Smooth muscle cell (in vitro differentiated cells): ENCODE data around the gene NPAS3. TPM values are rescaled to one million over a fixed set of nuclear protein-coding genes. Genes with fewer than 3 reads are reported as not detected.

ENCODE experiments used
- DNase-seq: peaks from one replicate; lab custom pipeline; 2025; ENCODE audit not compliant: unreplicated experiment; lab: John Stamatoyannopoulos, UW
- H2AFZ ChIP-seq: fragments of 200-600 bp; sonication (generic); 2 replicates; pipeline ENCODE4 v1.6.0; 2016; ENCODE audit warnings: antibody characterized with exemption, low read depth, mild to moderate bottlenecking
- H3F3A ChIP-seq: fragments of 200-600 bp; sonication (generic); 2 replicates; pipeline ENCODE4 v1.6.0; 2017; ENCODE audit warnings: antibody characterized with exemption, low read depth
- H3K27ac ChIP-seq: fragments of 200-600 bp; sonication (generic); 2 replicates; pipeline ENCODE4 v1.5.1; 2016; ENCODE audit warnings: low read depth, mild to moderate bottlenecking
- H3K27me3 ChIP-seq: fragments of 200-600 bp; sonication (generic); 2 replicates; pipeline ENCODE4 v1.6.1; 2016; ENCODE audit warnings: low read depth, mild to moderate bottlenecking
- H3K36me3 ChIP-seq: fragments of 200-600 bp; sonication (generic); 2 replicates; pipeline ENCODE4 v1.5.1; 2016; ENCODE audit warnings: low read depth
- H3K4me1 ChIP-seq: fragments of 200-600 bp; sonication (generic); 2 replicates; pipeline ENCODE4 v1.5.1; 2016; ENCODE audit warnings: low read depth
- H3K4me2 ChIP-seq: fragments of 200-600 bp; sonication (generic); 2 replicates; pipeline ENCODE4 v1.6.0; 2016; ENCODE audit warnings: mild to moderate bottlenecking
- H3K4me3 ChIP-seq: fragments of 200-600 bp; sonication (generic); 2 replicates; pipeline ENCODE4 v1.5.1; 2016; ENCODE audit warnings: mild to moderate bottlenecking
- H3K79me2 ChIP-seq: fragments of 200-600 bp; sonication (generic); 2 replicates; pipeline ENCODE4 v1.6.0; 2016; ENCODE audit warnings: low read depth, mild to moderate bottlenecking
- H3K9ac ChIP-seq: fragments of 200-600 bp; sonication (generic); 2 replicates; pipeline ENCODE4 v1.6.0; 2016; ENCODE audit warnings: low read depth
- H3K9me3 ChIP-seq: fragments of 200-600 bp; sonication (generic); replicated peaks from 2 replicates; pipeline ENCODE4 v1.5.1; 2016; ENCODE audit warnings: low read depth
- H4K20me1 ChIP-seq: fragments of 200-600 bp; sonication (generic); 2 replicates; pipeline ENCODE4 v1.6.0; 2016; ENCODE audit warnings: low read depth
- WGBS: methylation state at CpG from one replicate; pipeline ENCODE4 v1.1.7; 2016; ENCODE audit warnings: low lambda C conversion rate; 5-methylcytosine and 5-hydroxymethylcytosine counted together
- polyA plus RNA-seq: library from polyadenylated mRNA; unstranded; fragments of >200 nt; fragmentation: Nextera tagmentation; extraction: Ambion mirVana; gene quantifications from 2 replicates; pipeline ENCODE4 v1.2.1, GENCODE V29; 2016
- total RNA-seq: library from RNA; depleted of rRNA; stranded (reverse); fragments of >200 nt; gene quantifications from 2 replicates; pipeline ENCODE4 v1.2.3, GENCODE V29; 2014
- TF ChIP-seq, protein P1 (sequence below): fragments of 200-600 bp; sonication (generic); IDR thresholded peaks from 2 replicates; pipeline ENCODE4 v1.5.1; 2017; ENCODE audit warnings: borderline replicate concordance, mild to moderate bottlenecking, antibody characterized with exemption; ENCODE audit not compliant: insufficient read depth, poor library complexity, severe bottlenecking

The NPAS3 gene
- total and polyA plus RNA-seq, 2 experiments from 2014 or later, result 0.79 to 2.0 TPM

DNA sequence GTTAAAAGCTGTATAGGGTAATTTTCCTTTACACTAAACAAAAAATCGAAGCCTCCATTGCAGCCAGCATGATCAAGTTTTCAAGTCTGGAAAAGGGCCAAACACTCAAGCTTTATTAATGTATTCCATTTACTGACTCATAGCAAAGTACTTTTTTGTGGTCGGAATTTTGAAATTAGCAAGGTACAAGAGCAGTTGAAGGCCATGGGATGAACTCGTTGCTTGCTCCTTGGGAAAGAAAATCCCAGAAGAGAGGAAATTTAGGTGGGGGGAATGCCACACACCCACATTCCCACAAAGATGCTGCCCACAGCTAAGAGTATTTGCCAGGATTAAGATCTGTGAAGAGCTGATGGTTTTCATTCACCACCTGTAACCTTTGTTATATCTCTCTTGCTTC, 678.5 kb downstream of the NPAS3 start:
- no peak overlapping the region for H2AFZ ChIP-seq
- peak overlapping the region; percentile 40 for H3K4me2 ChIP-seq
- H3K27ac ChIP-seq, result no peak overlapping the region
- H3F3A ChIP-seq, result no peaks in the 10 kb centered on the region
- H3K36me3 ChIP-seq, result no peaks in the 10 kb centered on the region
- H3K27me3 ChIP-seq, result no peaks in the 10 kb centered on the region
- no peak for DNase-seq
- no peaks in the 10 kb centered on the region for H4K20me1 ChIP-seq
- no peaks in the 10 kb centered on the region for H3K79me2 ChIP-seq
- H3K4me1 ChIP-seq, result peaks cover 12% of the 10 kb centered on the region
- no peaks in the 10 kb centered on the region for H3K9me3 ChIP-seq
- WGBS, result 34% methylated on average over 3 of the region's 3 CpGs
- no peak overlapping the region for H3K9ac ChIP-seq
- H3K4me3 ChIP-seq, result no peak overlapping the region
- TF ChIP-seq, protein P1, sequence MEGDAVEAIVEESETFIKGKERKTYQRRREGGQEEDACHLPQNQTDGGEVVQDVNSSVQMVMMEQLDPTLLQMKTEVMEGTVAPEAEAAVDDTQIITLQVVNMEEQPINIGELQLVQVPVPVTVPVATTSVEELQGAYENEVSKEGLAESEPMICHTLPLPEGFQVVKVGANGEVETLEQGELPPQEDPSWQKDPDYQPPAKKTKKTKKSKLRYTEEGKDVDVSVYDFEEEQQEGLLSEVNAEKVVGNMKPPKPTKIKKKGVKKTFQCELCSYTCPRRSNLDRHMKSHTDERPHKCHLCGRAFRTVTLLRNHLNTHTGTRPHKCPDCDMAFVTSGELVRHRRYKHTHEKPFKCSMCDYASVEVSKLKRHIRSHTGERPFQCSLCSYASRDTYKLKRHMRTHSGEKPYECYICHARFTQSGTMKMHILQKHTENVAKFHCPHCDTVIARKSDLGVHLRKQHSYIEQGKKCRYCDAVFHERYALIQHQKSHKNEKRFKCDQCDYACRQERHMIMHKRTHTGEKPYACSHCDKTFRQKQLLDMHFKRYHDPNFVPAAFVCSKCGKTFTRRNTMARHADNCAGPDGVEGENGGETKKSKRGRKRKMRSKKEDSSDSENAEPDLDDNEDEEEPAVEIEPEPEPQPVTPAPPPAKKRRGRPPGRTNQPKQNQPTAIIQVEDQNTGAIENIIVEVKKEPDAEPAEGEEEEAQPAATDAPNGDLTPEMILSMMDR, result no peak

DNA sequence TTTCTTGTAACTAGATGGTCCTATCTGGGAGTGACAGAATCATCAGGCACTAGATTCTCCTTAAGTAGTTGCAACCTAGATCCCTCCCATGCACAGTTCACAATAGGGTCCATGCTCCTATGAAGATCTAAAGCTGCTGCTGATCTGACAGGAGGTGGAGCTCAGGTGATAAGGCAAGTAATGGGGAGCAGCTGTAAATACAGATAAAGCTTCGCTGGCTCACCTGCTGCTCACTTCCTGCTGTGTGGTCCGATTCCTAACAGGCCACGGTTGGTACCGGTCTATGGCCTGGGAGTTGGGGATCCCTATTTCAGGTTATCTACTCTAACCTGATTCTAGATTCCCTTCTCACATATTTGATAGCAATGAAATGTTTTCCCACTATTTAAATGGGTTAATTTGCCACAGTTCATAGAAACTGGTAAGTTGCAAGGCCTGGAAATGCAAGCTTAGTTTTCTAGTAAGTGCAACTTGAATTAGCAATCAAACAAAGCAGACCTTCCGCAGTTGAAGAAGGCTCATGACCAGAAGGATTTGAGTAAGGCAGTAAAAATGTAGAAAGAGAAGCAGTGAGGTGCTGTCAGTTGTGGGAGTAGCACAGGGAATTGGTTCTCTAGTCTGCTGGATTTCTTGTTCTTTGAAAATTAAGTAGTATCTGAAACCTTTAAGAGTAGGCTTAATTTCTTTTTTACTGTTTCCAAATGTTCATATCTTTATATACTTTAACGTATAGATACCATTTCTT, 679.9 kb downstream of the NPAS3 start:
- no peak overlapping the region for H2AFZ ChIP-seq
- H3K27ac ChIP-seq, result no peak overlapping the region
- peaks cover 6% of the 10 kb centered on the region for H3K4me1 ChIP-seq
- TF ChIP-seq, protein P1, result no peak
- H3F3A ChIP-seq, result no peaks in the 10 kb centered on the region
- DNase-seq, result no peak
- H3K4me3 ChIP-seq, result no peak overlapping the region
- no peak overlapping the region for H3K9ac ChIP-seq
- H3K79me2 ChIP-seq, result no peaks in the 10 kb centered on the region
- H3K4me2 ChIP-seq, result no peak overlapping the region
- H4K20me1 ChIP-seq, result no peaks in the 10 kb centered on the region
- H3K36me3 ChIP-seq, result no peaks in the 10 kb centered on the region
- no peaks in the 10 kb centered on the region for H3K9me3 ChIP-seq
- WGBS, result 74% methylated on average over 6 of the region's 6 CpGs
- no peaks in the 10 kb centered on the region for H3K27me3 ChIP-seq

DNA sequence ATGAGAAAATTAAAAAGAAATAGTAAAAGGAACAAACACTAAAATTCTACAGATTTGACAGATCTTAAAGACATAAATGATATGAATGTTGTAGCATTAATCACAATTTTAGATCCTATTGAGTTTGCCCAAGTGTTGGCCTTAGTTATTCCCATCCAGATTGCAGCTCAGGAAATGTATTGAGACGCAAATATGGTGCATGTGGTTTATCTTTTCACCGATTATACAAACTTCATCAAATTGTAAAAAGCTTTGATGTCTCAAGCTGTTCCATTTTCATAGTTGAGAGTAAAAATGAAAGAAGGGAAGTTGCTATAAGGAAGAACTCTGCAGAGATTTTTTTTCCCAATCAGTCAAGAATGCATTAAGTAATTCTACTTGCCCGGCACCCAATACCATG, 683.8 kb downstream of the NPAS3 start:
- Histone ChIP-seq H2AFZ (no peak overlapping the region), H3K9me3 (no peaks in the 10 kb centered on the region), H3K4me1 (peaks cover 6% of the 10 kb centered on the region), H4K20me1 (no peaks in the 10 kb centered on the region), H3K36me3 (no peaks in the 10 kb centered on the region), H3K79me2 (no peaks in the 10 kb centered on the region), H3K4me3 (no peak overlapping the region), H3K9ac (no peak overlapping the region), H3F3A (no peaks in the 10 kb centered on the region), H3K27ac (no peak overlapping the region), H3K27me3 (no peaks in the 10 kb centered on the region), H3K4me2 (no peak overlapping the region)
- 95% methylated on average over 3 of the region's 3 CpGs for WGBS
- DNase-seq, result no peak
- TF ChIP-seq, protein P1, result no peak

DNA sequence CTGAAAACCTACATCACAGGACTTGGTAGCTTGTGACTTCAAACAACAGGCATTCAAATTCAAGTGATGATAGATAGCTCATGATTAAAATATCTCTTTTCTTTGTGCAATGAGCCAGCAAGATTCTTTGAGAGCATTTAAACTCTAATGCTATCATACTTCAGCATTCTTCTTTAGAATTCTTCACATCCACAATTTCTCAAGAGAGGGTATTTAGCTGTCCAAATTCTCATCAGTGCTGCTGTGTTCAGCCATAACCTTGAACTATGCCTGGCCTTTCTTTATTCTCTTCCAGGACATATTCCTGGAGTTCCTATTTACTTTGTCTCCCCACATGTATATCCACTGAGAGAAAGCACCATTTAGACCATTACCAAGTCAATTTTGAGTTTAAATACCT, 691.1 kb downstream of the NPAS3 start:
- no peaks in the 10 kb centered on the region for H3K9me3 ChIP-seq
- no peak for DNase-seq
- H2AFZ ChIP-seq, result no peak overlapping the region
- H3K79me2 ChIP-seq, result no peaks in the 10 kb centered on the region
- H3K4me3 ChIP-seq, result no peak overlapping the region
- no peaks in the 10 kb centered on the region for H3K36me3 ChIP-seq
- no peaks in the 10 kb centered on the region for H4K20me1 ChIP-seq
- H3F3A ChIP-seq, result no peaks in the 10 kb centered on the region
- H3K27me3 ChIP-seq, result no peaks in the 10 kb centered on the region
- no peak overlapping the region for H3K9ac ChIP-seq
- no peaks in the 10 kb centered on the region for H3K4me1 ChIP-seq
- H3K27ac ChIP-seq, result no peak overlapping the region
- no peak overlapping the region for H3K4me2 ChIP-seq
- TF ChIP-seq, protein P1, result no peak
